GM06990 (cell line): Measurements from ENCODE around the gene NBL1.

Experiments used
- DNase-seq: peaks from one replicate; pipeline ENCODE4 v3.0.0-alpha.2; 2011; ENCODE audit not compliant: insufficient read length; ENCODE audit errors: extremely low read depth
- H3K27me3 ChIP-seq: replicated peaks from 2 replicates; pipeline ENCODE4 v1.6.0; 2011; ENCODE audit warnings: low read length; ENCODE audit not compliant: control insufficient read depth, insufficient read depth
- H3K36me3 ChIP-seq: 2 replicates; pipeline ENCODE4 v1.5.1; 2011; ENCODE audit warnings: low read length; ENCODE audit not compliant: control insufficient read depth, insufficient read depth
- H3K4me3 ChIP-seq: replicated peaks from 2 replicates; pipeline ENCODE4 v1.5.1; 2011; ENCODE audit warnings: low read depth, mild to moderate bottlenecking, control low read depth, low read length
- TF ChIP-seq, protein P1 (sequence below): IDR thresholded peaks from 2 replicates; pipeline ENCODE4 v1.5.1; 2011; ENCODE audit warnings: low read length, control low read depth, mild to moderate bottlenecking, inconsistent platforms; ENCODE audit not compliant: insufficient read depth, poor library complexity, severe bottlenecking

Gene NBL1

DNA sequence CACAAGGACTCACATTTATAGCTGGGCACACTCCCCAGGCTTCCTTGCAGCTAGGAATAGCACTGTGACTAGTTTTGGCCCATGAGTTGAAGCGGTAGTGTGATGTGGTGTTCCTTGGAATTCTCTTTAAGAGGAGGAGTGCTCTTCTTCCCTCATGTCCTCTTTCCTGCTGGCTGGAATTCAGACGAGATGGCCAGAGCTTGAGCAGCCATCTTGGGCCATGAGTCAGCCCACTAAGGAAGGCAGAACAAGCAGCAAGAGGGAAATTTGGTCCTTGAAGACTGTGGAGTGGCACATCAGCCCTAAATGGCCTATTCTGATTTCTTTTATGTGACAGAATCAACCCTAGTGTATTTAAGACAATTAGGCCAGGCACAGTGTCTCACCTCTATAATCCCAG is 40.6 kb downstream of the NBL1 start:
- H3K36me3 ChIP-seq: no peaks in the 10 kb centered on the region; the same call in none of the 2 replicates
- no peak overlapping the region for H3K4me3 ChIP-seq
- no peaks in the 10 kb centered on the region for H3K27me3 ChIP-seq
- no peak for DNase-seq
- TF ChIP-seq, protein P1, sequence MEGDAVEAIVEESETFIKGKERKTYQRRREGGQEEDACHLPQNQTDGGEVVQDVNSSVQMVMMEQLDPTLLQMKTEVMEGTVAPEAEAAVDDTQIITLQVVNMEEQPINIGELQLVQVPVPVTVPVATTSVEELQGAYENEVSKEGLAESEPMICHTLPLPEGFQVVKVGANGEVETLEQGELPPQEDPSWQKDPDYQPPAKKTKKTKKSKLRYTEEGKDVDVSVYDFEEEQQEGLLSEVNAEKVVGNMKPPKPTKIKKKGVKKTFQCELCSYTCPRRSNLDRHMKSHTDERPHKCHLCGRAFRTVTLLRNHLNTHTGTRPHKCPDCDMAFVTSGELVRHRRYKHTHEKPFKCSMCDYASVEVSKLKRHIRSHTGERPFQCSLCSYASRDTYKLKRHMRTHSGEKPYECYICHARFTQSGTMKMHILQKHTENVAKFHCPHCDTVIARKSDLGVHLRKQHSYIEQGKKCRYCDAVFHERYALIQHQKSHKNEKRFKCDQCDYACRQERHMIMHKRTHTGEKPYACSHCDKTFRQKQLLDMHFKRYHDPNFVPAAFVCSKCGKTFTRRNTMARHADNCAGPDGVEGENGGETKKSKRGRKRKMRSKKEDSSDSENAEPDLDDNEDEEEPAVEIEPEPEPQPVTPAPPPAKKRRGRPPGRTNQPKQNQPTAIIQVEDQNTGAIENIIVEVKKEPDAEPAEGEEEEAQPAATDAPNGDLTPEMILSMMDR: no peak

DNA sequence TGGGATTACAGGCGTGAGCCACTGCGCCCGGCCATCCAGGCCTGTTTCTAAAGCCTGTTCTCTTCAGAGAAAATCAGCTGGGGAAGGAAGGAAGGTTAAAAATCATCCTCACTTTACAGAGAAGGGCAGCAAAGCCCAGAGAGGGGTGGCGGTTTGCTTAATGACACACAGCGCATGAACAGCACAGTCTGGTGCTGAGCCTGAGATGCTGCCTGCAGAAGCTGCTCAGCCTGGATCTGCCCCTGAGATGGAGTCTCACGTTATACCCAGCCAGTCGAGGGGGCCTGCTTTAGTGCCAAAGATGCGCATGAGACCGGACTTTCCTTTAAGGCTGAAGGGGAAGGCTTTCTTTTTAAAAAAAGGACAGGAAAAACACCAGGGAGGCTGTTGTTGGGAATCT is 41.9 kb downstream of the NBL1 start:
- no peak for DNase-seq
- TF ChIP-seq, protein P1: no peak
- Histone ChIP-seq H3K36me3 (no peaks in the 10 kb centered on the region; the same call in none of the 2 replicates), H3K27me3 (no peaks in the 10 kb centered on the region), H3K4me3 (no peak overlapping the region)

DNA sequence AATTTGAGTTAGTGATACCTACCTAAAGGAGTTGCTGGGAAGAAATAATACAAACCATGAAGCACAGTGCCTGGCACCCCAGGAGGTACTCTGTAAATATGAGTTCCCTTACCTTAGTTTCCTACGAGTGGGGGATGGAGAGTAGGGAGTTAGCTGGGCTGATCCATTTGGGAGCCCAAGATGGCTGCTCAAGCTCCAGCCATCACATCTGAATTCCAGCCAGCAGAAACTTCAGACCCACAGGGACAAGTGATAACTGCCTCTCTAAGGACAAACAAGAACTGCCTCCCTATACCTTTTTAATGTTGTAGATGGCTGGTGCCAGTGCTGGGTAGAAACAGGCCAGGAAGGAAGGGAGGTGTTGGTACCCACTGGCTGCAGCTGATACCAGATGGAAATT is 43.3 kb downstream of the NBL1 start:
- no peak overlapping the region for H3K4me3 ChIP-seq
- no peak for DNase-seq
- H3K27me3 ChIP-seq: no peaks in the 10 kb centered on the region
- no peaks in the 10 kb centered on the region; the same call in none of the 2 replicates for H3K36me3 ChIP-seq
- TF ChIP-seq, protein P1: no peak

DNA sequence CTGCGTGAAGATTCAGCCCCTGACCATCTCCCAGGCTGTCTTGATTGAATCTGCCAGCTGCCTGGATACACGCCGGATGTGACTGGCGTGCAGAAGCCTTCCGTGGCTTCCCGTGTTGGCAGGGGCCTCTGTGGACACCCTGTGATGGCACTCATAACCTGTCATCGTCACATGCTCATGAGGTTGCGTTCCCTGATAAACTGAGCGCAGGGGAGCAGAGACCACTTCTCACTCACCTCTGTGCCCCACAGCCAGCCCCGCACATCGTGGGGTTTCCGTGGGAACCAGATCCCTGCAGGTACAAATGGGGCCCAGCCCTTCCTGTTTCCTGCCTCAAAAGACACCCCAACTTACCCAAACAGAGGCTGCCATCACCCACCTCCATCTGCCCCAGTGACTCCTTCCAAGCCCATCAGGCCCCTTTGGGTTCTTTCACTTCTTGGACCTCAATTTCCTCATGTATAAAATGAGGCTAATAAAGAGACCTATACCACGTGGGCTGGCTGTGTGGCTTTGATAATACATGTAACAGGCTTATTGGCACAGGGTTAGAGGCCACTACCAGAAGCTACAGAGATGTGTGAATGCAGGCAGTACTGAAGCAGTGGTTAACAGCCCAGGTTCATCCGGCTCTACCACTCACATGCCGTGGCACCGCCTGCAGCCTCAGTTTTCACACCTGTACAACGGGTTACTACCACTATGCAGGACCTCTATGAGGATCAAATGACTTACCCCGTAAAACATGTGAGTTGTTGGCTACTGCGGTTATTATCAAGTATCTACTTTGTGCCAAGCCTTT is 44.1 kb downstream of the NBL1 start:
- Histone ChIP-seq H3K4me3 (no peak overlapping the region), H3K27me3 (no peaks in the 10 kb centered on the region), H3K36me3 (no peaks in the 10 kb centered on the region; the same call in none of the 2 replicates)
- TF ChIP-seq, protein P1: no peak
- DNase-seq: no peak

DNA sequence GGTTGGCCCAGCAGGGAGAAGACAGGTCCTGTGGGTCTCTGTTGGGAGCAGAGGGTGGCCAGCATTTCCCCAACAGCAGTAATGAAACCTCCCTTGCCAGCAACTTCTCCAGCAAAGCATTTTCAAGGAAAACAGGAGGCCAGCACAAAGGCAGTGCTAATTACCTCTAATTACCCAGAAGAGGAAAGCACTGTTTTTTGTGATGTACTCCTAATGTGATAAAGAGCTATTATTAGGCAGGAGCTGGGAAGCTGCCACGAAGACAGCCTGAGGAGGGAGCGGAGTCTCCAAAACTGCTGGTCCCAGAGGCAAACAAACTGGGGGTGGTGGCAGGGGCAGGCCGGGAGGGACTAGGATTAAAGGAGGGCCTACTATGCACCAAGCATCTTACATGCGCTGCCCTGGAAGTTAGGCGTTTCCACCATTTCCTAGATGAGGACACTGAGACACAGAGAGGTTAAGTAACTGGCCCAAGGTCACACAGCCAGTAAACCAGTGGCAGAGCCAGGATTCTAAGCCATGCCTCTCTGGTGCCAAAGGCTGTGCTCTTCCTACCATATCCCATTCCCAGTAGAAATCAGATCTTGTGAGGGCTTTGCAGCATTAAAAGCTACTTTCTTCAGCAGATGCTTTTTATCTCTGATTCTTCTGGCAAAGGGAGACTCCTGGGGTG is 45.1 kb downstream of the NBL1 start:
- no peaks in the 10 kb centered on the region for H3K27me3 ChIP-seq
- no peak overlapping the region for H3K4me3 ChIP-seq
- peaks cover 2% of the 10 kb centered on the region for H3K36me3 ChIP-seq
- no peak for DNase-seq
- TF ChIP-seq, protein P1: no peak
